Aorta (tissue), 5 donors: ENCODE measurements around the gene BPGM. TPM values are rescaled to one million over a fixed set of nuclear protein-coding genes. Genes with fewer than 3 reads are reported as not detected.

Experiments used
- ATAC-seq: fragments of 200-7000 bp; cut with Tn5 transposase; one replicate; pipeline ENCODE4 v1.9.1; 2022; ENCODE audit warnings: moderate library complexity; ENCODE audit not compliant: low FRiP score
- DNase-seq, 2 donors: peaks; one replicate each; pipeline ENCODE4 v3.0.0-alpha.2; 2020
- H3K27ac ChIP-seq, 2 donors: one replicate each; pipeline ENCODE4 v1.5.1; 2013; ENCODE audit warnings: low read length in 2 of 2, mild to moderate bottlenecking in 2 of 2, moderate library complexity in 2 of 2, control low read depth in 1 of 2, inconsistent platforms in 1 of 2, low read depth in 1 of 2
- H3K27me3 ChIP-seq, 2 donors: one replicate each; pipeline ENCODE4 v1.6.1; 2013; ENCODE audit warnings: control low read depth in 1 of 2, low read length in 1 of 2, mild to moderate bottlenecking in 1 of 2, moderate library complexity in 1 of 2; ENCODE audit not compliant: insufficient read depth in 2 of 2, control insufficient read depth in 1 of 2
- H3K36me3 ChIP-seq, 2 donors: one replicate each; pipeline ENCODE4 v1.6.1; 2013; ENCODE audit warnings: control low read depth in 1 of 2, low read length in 1 of 2, mild to moderate bottlenecking in 1 of 2; ENCODE audit not compliant: insufficient read depth in 2 of 2, control insufficient read depth in 1 of 2
- H3K4me1 ChIP-seq, 2 donors: one replicate each; pipeline ENCODE4 v1.6.1; 2013; ENCODE audit warnings: low read length in 2 of 2, control low read depth in 1 of 2, mild to moderate bottlenecking in 1 of 2, moderate library complexity in 1 of 2; ENCODE audit not compliant: insufficient read depth in 2 of 2, control insufficient read depth in 1 of 2
- H3K4me3 ChIP-seq, 2 donors: one replicate each; pipeline ENCODE4 v1.5.1; 2013; ENCODE audit warnings: low read length in 2 of 2, control low read depth in 1 of 2, mild to moderate bottlenecking in 1 of 2
- H3K9me3 ChIP-seq: one replicate; pipeline ENCODE4 v1.6.1; 2013; ENCODE audit warnings: mild to moderate bottlenecking, low read length; ENCODE audit not compliant: control insufficient read depth
- WGBS, 2 donors: extraction: QIAGEN DNeasy Blood & Tissue Kit; methylation state at CpG; one replicate each; pipeline ENCODE4 v1.1.7; 2013; 5-methylcytosine and 5-hydroxymethylcytosine counted together
- intact Hi-C, 2 donors: fragments of 100-400 bp; cut with DNase I; formaldehyde crosslinking; loops; one replicate each; pipeline versions ENCODE4 v1.14.2 to v1.15.0; 2022
- polyA plus RNA-seq, 2 donors: library from polyadenylated mRNA; stranded (reverse); fragments of 200-250 nt; gene quantifications; one replicate each; pipeline ENCODE4 v1.2.3, GENCODE V29; 2013
- total RNA-seq, 2 donors: library from RNA; stranded (reverse); fragmentation: NEBNext Ultra II Directional; extraction: Animal tissue kit (Norgen Biotek cat#: 25700); gene quantifications; one replicate each; pipeline ENCODE4 v1.2.1, GENCODE V29; 2021
- donor health status: healthy with polysubstance abuse.
- donor health status: Bipolar disorder and iron deficiency.
- donor health status: DM: no; HTN: no; CAD: no.
- donor health status: DM: no; HTN: no; CAD: no.
- donor health status: DM: yes; HTN: yes; CAD: no.

Gene BPGM
- total and polyA plus RNA-seq, 4 donors: 10.5 to 27.7 (median 17.0) TPM

- H3K4me1 ChIP-seq: peaks cover 4 to 17% of the 10 kb centered on the region in 2 donors
- H3K36me3 ChIP-seq: no peaks in the 10 kb centered on the region
- no peak for ATAC-seq
- no peak for DNase-seq
- H3K9me3 ChIP-seq: no peaks in the 10 kb centered on the region
- H3K4me3 ChIP-seq: no peak overlapping the region
- peak overlapping the region; percentile 20 to 97 for H3K27ac ChIP-seq
- WGBS, 2 donors: 47 to 72% methylated on average over 7 of the region's 7 CpGs
- H3K27me3 ChIP-seq: no peaks in the 10 kb centered on the region
- intact Hi-C loops: loop anchor here (5.0 to 10.0 kb wide), 7 partner anchors 33 to 253 kb away; no protein-coding TSS in a partner anchor
These were observed 47.6 kb downstream of the BPGM start for GRCh38 chr7:134694299-134694698.

- DNase-seq: no peak
- H3K4me3 ChIP-seq: no peak overlapping the region
- 90 to 91% methylated on average over 2 of the region's 2 CpGs for WGBS, 2 donors
- intact Hi-C loops: loop anchor here (5.0 to 10.0 kb wide), 7 partner anchors 33 to 253 kb away; no protein-coding TSS in a partner anchor
- peaks cover 4 to 17% of the 10 kb centered on the region in 2 donors for H3K4me1 ChIP-seq
- ATAC-seq: no peak
- H3K9me3 ChIP-seq: no peaks in the 10 kb centered on the region
- H3K27me3 ChIP-seq: no peaks in the 10 kb centered on the region
- peak overlapping the region; percentile 70 to 77 for H3K27ac ChIP-seq
- no peaks in the 10 kb centered on the region for H3K36me3 ChIP-seq
These were observed 48.1 kb downstream of the BPGM start for GRCh38 chr7:134694767-134695166.

GRCh38 chr7:134695321-134695860 is 48.7 kb downstream of the BPGM start:
- intact Hi-C loops: loop anchor here in 1 of 2 donors (10.0 kb wide), 1 partner anchor 129 kb away; no protein-coding TSS in a partner anchor
- DNase-seq: no peak
- H3K9me3 ChIP-seq: no peaks in the 10 kb centered on the region
- H3K27ac ChIP-seq: peak overlapping the region; percentile 77 to 96
- peak; percentile 23 for ATAC-seq
- H3K27me3 ChIP-seq: no peaks in the 10 kb centered on the region
- no peak overlapping the region for H3K4me3 ChIP-seq
- H3K4me1 ChIP-seq: peaks cover 4 to 17% of the 10 kb centered on the region in 2 donors
- H3K36me3 ChIP-seq: no peaks in the 10 kb centered on the region
- WGBS, 2 donors: 13 to 22% methylated on average over 9 of the region's 9 CpGs

GRCh38 chr7:134696261-134696660 is 49.6 kb downstream of the BPGM start:
- Histone ChIP-seq H3K4me3 (no peak overlapping the region), H3K27ac (peak overlapping the region in 1 of 2 donors; percentile 96), H3K9me3 (no peaks in the 10 kb centered on the region), H3K36me3 (no peaks in the 10 kb centered on the region), H3K27me3 (no peaks in the 10 kb centered on the region), H3K4me1 (peaks cover 4 to 11% of the 10 kb centered on the region in 2 donors)
- intact Hi-C loops: loop anchor here in 1 of 2 donors (10.0 kb wide), 1 partner anchor 129 kb away; no protein-coding TSS in a partner anchor
- WGBS, 2 donors: 73% methylated on average over 5 of the region's 5 CpGs
- DNase-seq (no peak), ATAC-seq (no peak)

GRCh38 chr7:134697205-134697886 is 50.7 kb downstream of the BPGM start:
- DNase-seq (no peak), ATAC-seq (no peak)
- intact Hi-C loops: loop anchor here in 1 of 2 donors (10.0 kb wide), 1 partner anchor 127 kb away; no protein-coding TSS in a partner anchor
- Histone ChIP-seq H3K36me3 (no peaks in the 10 kb centered on the region), H3K4me3 (no peak overlapping the region), H3K9me3 (no peaks in the 10 kb centered on the region), H3K4me1 (peaks cover 4 to 7% of the 10 kb centered on the region in 2 donors), H3K27me3 (no peaks in the 10 kb centered on the region), H3K27ac (no peak overlapping the region)
- 94% methylated on average over 3 of the region's 3 CpGs for WGBS, 2 donors

- Histone ChIP-seq H3K27ac (no peak overlapping the region), H3K36me3 (no peaks in the 10 kb centered on the region), H3K4me1 (peaks cover 4 to 6% of the 10 kb centered on the region in 2 donors), H3K9me3 (no peaks in the 10 kb centered on the region), H3K4me3 (no peak overlapping the region), H3K27me3 (no peaks in the 10 kb centered on the region)
- DNase-seq (no peak), ATAC-seq (no peak)
- WGBS, 2 donors: 75 to 87% methylated on average over 1 of the region's 1 CpG
- intact Hi-C loops: loop anchor here in 1 of 2 donors (10.0 kb wide), 1 partner anchor 126 kb away; no protein-coding TSS in a partner anchor
These were observed 51.8 kb downstream of the BPGM start for GRCh38 chr7:134698481-134698880.

- WGBS, 2 donors: 74 to 81% methylated on average over 8 of the region's 8 CpGs
- no peak overlapping the region for H3K4me3 ChIP-seq
- H3K36me3 ChIP-seq: no peaks in the 10 kb centered on the region
- intact Hi-C loops: loop anchor here in 1 of 2 donors (10.0 kb wide), 1 partner anchor 126 kb away; no protein-coding TSS in a partner anchor
- peaks cover 2 to 6% of the 10 kb centered on the region in 2 donors for H3K4me1 ChIP-seq
- H3K27me3 ChIP-seq: no peaks in the 10 kb centered on the region
- H3K27ac ChIP-seq: no peak overlapping the region
- DNase-seq (no peak), ATAC-seq (no peak)
- H3K9me3 ChIP-seq: no peaks in the 10 kb centered on the region
These were observed 52.6 kb downstream of the BPGM start for GRCh38 chr7:134699021-134699818.

GRCh38 chr7:134699899-134700298 is 53.2 kb downstream of the BPGM start:
- 81 to 84% methylated on average over 2 of the region's 2 CpGs for WGBS, 2 donors
- intact Hi-C loops: loop anchor here in 1 of 2 donors (10.0 kb wide), 1 partner anchor 125 kb away; no protein-coding TSS in a partner anchor

More at GRCh38 chr7:134699899-134700298, 53.2 kb downstream of the BPGM start:
- ATAC-seq (no peak), DNase-seq (no peak)
- no peak overlapping the region for H3K27ac ChIP-seq
- no peak overlapping the region for H3K4me3 ChIP-seq
- no peaks in the 10 kb centered on the region for H3K27me3 ChIP-seq
- no peaks in the 10 kb centered on the region for H3K9me3 ChIP-seq
- peaks cover 0 to 6% of the 10 kb centered on the region in 2 donors for H3K4me1 ChIP-seq
- no peaks in the 10 kb centered on the region for H3K36me3 ChIP-seq
